GM21737 (cell line): ENCODE measurements around the gene ELFN2.
"Not testable (repeated sequence)": the region's sequence is repeated elsewhere in the genome, so short reads cannot be mapped to it uniquely, and the experiment has no call there.

Experiments
- ATAC-seq: cut with Tn5 transposase; IDR thresholded peaks from one replicate; pipeline ENCODE4 v1.9.1; 2021; ENCODE audit warnings: mild to moderate bottlenecking, moderate library complexity; ENCODE audit not compliant: unreplicated experiment

ELFN2 gene, protein sequence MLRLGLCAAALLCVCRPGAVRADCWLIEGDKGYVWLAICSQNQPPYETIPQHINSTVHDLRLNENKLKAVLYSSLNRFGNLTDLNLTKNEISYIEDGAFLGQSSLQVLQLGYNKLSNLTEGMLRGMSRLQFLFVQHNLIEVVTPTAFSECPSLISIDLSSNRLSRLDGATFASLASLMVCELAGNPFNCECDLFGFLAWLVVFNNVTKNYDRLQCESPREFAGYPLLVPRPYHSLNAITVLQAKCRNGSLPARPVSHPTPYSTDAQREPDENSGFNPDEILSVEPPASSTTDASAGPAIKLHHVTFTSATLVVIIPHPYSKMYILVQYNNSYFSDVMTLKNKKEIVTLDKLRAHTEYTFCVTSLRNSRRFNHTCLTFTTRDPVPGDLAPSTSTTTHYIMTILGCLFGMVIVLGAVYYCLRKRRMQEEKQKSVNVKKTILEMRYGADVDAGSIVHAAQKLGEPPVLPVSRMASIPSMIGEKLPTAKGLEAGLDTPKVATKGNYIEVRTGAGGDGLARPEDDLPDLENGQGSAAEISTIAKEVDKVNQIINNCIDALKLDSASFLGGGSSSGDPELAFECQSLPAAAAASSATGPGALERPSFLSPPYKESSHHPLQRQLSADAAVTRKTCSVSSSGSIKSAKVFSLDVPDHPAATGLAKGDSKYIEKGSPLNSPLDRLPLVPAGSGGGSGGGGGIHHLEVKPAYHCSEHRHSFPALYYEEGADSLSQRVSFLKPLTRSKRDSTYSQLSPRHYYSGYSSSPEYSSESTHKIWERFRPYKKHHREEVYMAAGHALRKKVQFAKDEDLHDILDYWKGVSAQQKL

DNA sequence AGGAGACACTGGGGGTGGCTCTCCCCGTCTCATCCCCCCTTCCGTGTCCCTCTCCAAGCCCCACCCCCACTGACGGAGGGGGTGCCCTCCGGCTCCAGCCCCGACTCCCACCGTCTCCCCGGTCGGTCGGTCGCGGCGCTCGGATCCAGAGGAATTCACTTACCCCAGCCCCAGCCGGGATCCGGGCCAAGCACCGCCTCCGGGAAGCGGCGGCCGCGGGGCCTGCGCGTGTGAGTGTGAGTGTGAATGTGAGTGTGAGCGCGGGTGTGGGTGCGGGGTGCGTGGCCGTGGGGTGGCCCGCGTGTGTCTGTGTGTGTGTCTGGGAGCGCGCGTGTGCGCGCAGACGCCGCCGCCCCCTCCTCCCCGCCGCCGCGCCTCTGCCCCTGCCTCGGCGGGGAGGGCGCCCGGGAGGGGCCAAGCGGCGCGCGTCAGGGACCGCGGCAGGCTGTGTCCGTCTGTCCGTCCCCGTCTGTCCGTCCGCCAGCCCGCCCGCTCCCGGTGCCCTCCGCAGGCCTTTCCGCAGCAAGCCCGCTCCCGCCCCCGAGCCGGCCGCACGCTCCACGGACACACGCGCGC, at the start of gene ELFN2:
Gene ELFN2, minus strand, starts transcription at position 345 of the 576 bp plus-strand sequence. CDS start 51,945 bp downstream, outside the sequence.
- no peak for ATAC-seq

GRCh38 chr22:37476389-37477329, 49.4 kb upstream of the ELFN2 start:
- no peak for ATAC-seq

DNA sequence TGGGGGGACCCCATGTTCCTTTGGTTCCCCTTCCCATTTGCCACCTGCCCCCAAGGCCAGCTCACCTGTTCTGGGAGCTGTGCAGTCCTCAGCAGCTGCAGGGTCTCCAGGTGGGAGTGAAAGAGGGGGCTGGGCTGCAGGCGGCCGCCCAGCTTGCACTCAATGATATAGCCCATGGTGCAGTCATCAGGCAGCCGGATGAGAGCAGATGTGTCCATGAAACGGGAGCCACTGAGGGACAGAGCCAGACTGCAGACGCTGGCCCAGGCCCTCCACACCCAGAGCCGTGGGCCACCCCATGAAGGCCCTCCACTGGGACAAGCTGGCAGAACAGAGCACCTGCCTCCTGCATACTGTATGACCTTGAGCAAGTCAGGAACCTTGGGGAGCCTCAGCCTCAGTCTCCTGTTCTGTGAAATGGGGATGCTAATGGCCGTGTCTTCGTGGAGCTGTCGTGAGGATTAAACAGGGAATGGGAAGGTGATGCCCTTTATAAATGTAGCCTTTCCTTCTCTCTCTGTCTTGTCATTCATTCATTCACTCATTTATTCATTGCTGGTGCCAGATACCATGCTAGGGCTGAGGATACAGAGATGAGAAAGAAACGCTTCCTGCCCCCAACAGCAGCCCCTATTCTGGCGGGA, 47.3 kb upstream of the ELFN2 start:
- no peak for ATAC-seq

DNA sequence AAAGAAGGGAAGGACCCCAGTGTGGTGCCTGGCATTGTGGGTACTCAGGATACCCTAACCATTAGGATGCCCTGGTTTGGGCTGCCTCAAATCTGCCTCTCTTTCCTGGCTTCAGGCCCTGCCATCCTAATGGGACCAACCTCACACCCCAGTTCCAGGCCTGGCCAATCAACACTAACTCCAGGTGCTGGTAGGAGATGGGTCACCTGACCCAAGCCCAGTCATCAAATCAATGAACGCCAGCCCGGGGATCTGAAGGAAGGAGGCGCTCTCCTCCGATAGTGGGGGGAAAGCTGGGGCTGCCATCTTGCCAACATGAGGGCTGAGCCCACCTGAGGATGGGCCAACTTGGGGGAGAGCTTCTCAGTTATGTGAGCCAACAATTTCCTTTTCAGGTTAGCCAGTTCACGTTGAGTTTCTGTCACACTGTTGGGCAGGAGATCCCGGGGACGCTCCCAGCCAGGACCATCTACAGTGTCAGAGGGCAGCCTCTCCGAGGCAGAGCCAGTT, 46.2 kb upstream of the ELFN2 start:
- ATAC-seq: no peak

- ATAC-seq: no peak
Measured at GRCh38 chr22:37472418-37473006, 45.2 kb upstream of the ELFN2 start.

DNA sequence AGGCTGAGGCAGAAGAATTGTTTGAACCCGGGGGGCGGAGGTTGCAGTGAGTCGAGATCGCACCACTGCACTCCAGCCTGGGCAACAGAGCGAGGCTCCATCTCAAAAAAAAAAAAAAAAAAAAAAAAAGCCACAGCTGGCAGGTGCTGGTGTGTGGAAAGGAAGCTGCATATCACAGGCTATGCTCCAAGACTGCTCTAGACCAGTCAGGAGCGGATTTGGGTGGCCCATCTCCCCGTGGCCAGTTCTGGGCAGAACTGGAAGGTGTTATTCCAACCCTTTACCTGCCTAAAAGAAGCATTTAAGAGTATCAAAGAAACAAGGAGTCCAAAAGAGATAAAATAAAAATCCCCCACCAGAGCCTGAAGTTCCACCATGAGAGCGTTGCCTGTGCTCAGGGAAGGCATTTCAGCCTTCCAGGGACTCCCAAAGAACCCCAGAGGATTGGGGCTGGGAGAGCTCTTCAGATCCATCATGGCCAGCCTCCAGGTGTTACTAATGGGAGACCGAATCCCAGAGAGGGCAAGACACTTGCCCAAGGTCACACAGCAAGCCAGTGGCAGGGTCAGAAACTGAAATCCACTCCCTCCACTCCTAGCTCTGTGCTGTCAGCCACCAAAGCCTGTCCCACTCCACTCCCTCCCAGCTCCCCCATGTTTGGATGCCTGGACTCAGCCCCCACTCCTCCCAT, 44.6 kb upstream of the ELFN2 start:
- ATAC-seq: no peak

GRCh38 chr22:37470087-37470445, 42.8 kb upstream of the ELFN2 start:
- no peak for ATAC-seq

GRCh38 chr22:37469416-37470086, 42.3 kb upstream of the ELFN2 start:
- ATAC-seq: no peak

GRCh38 chr22:37468201-37468695, 41.0 kb upstream of the ELFN2 start:
- ATAC-seq: not testable (repeated sequence)

DNA sequence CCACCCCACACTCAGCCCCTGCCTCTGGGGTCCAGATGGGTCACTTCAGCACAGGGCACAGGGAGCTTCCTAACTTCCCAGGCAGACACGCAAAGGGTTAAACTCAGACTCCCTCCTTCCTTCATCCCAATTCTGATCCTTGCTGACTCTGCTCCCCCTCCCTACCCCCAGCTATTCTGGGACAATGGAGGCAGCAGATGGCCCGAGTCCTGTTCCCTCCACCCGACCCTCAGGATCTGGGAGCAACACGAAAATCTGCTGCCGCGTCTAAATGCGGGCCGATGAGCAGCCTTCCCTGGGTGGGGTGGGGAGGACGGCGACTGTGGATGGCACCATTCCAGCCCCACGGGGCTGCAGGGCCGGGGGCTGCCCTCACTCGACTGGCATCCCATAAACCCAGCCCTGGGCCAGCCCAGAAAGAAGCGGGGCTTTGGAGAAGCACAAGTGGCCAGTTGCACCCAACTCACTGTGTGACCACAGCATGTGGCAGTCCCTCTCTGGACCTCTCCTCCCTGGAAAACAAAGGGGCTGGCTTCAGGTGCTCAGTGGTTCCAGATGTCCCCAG, 40.2 kb upstream of the ELFN2 start:
- no peak for ATAC-seq

DNA sequence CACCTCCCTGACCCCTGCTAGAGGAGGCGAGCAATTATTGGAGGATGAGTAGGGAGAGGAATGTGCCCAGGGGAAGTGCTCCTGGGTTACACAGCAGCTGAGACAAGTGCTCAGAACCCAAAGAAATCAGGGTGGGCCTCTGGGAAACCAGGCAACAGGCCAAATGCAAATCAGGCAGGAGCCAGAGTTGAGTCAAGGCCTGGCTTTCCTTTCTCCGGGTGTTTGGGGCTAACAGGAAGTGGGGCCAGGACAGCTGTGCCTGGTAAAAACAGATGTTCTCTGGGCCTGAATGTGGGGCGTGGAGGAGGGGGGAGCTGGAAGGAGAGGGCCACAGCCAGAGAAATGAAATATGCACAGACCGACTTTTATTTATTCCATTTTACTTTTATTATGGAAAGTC, 36.9 kb upstream of the ELFN2 start:
- ATAC-seq: no peak

DNA sequence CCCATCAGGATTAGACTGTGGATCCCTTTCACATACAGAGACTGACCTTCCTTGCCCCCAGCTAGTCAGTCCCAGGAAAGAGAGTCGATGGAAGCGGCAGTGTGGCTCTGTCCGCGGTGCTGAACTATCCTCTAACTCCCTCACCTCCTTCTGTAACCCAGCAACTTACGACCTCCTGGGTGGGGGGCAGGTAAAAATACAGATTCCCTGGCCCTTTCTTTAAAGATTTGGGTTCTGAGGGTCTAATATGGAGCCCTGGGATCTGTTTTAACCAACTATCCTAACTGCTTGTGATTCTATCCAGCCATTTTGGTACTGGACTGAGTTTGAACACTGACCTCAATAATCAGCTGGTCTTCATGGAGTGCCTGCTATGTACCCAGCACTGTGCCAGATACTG, 35.7 kb upstream of the ELFN2 start:
- no peak for ATAC-seq

DNA sequence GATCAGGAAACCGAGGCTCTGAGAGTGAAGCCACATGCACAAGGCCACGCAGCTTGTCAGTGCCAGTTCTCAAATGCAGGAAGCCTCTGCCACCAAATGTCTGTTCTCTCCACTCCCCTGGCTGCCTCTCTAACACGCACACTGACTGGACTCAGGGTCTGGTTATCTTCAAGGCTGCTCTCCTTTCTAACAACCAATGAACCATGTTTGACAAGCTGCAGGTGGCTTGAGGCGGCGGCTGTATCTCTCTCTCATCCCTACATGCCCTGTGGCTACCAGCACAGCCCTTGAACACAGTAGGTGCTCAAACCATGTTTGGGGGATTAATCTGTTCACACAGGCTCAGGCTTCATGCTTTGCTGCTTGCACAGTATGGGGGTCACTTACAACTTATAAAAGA, 35.2 kb upstream of the ELFN2 start:
- no peak for ATAC-seq

DNA sequence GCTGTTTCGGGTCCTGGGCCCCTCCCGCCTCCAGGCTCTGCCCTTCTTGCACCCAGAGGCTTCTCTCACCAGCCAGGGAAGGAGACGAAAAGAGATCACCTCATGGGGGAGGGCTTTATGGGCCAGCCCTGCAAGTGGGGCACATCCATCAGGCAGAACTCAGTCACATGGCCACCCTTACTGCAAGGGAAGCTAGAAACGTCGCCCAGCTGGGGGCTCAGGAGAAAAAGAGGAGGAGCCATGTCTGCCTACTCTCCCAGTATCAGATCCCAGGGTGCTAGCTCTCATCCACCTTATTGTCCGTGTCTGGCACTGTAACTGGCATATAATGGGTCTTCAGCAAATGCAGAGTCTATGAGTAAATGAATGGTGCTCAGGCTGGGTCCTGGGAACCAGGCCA, 34.7 kb upstream of the ELFN2 start:
- ATAC-seq: no peak

DNA sequence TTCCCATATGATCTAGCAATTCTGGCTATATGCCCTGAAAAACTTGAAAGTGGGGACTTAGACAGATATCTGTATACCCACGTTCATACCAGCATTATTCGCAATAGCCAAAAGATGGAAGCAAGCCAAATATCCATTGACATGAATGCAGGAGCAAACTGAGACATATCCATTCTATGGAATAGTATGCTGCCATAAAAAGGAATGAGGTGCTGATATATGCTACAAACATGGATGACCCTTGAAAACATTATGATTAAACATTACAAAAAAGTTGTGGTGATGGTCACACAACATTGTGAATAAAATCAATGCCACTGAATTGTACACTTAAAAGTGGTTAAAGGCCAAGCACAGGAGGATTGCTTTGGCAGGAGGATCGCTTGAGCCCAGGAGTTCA, 33.4 kb upstream of the ELFN2 start:
- ATAC-seq: no peak

- ATAC-seq: no peak
Measured at GRCh38 chr22:37459206-37459605, 31.9 kb upstream of the ELFN2 start.

DNA sequence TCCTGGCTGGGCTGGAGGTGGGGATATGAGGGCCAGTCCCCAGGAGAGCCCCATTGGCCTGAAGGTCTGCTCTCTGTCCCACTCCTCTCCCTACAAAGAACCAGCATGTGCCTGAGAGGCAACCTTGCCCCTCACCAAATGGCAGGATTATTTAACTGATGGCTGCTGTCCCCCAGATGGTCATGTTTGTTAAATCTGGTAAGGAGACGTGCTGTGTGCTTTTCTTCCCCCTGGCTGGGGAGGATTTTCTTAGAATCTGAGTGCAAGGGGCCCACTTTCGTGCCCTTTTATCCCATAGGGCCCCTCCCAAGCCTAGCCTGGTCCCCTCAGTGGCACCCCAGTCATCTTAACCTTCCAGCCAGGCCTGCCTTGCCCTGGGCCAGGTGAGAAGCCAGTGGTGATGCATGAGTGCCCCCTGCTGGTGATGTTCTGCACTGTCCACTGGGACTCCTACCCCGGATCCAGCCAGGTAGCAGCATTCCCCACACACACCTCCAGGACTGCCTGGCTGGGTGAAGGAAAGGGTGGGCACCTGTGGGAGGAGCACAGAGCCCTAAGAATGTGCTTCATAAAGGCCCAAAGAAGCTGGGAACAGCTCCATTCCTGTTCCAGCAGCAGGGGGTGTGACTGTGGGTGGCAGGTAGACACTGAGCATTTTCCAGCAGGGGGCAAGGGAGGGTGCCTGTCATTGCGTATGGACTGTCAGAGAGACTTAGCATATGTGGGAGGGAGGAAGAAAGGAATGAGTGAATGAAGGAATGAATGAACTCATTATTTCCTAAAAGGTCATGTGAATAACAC, 30.0 kb upstream of the ELFN2 start:
- ATAC-seq: no peak
